Fibroblast of villous mesenchyme (primary cell): ENCODE results near the gene PACS2. TPM values are rescaled to one million over a fixed set of nuclear protein-coding genes. Genes with fewer than 3 reads are reported as not detected.

Experiments
- DNase-seq: peaks from one replicate; pipeline ENCODE4 v3.0.0-alpha.2; 2010; ENCODE audit warnings: low read depth
- H3K4me3 ChIP-seq: 2 replicates; pipeline ENCODE4 v1.5.1; 2011; ENCODE audit warnings: low read depth, mild to moderate bottlenecking, low read length
- CTCF ChIP-seq: IDR thresholded peaks from 2 replicates; pipeline ENCODE4 v1.5.1; 2012; ENCODE audit warnings: low read depth, mild to moderate bottlenecking, low read length; ENCODE audit not compliant: insufficient read depth
- total RNA-seq: library from RNA; depleted of rRNA; stranded (reverse); fragments of >200 nt; gene quantifications from 2 replicates; pipeline ENCODE4 v1.2.3, GENCODE V29; 2012

PACS2 gene
- total RNA-seq, 1 donor: 35.0 TPM

- no peak for DNase-seq
These were observed 125.4 kb downstream of the PACS2 start for GRCh38 chr14:105439710-105440553.

GRCh38 chr14:105440554-105440900 is 126.0 kb downstream of the PACS2 start:
- no peak for DNase-seq
- no peak overlapping the region for H3K4me3 ChIP-seq
- no peak for TF ChIP-seq CTCF

More at GRCh38 chr14:105439710-105440553, 125.4 kb downstream of the PACS2 start:
- H3K4me3 ChIP-seq: no peak overlapping the region
- no peak for TF ChIP-seq CTCF

- TF ChIP-seq CTCF: no peak
- DNase-seq: no peak
- H3K4me3 ChIP-seq: no peak overlapping the region
These were observed 126.4 kb downstream of the PACS2 start for GRCh38 chr14:105440992-105441391.

- no peak for DNase-seq
- no peak for TF ChIP-seq CTCF
- no peak overlapping the region for H3K4me3 ChIP-seq
These were observed 127.6 kb downstream of the PACS2 start for GRCh38 chr14:105442125-105442524.

- DNase-seq: no peak
- no peak for TF ChIP-seq CTCF
- no peak overlapping the region for H3K4me3 ChIP-seq
These were observed 128.3 kb downstream of the PACS2 start for GRCh38 chr14:105442834-105443233.

GRCh38 chr14:105444859-105445258 is 130.3 kb downstream of the PACS2 start:
- no peak overlapping the region for H3K4me3 ChIP-seq
- no peak for DNase-seq
- no peak for TF ChIP-seq CTCF

GRCh38 chr14:105445290-105445689 is 130.7 kb downstream of the PACS2 start:
- TF ChIP-seq CTCF: no peak
- no peak overlapping the region for H3K4me3 ChIP-seq
- DNase-seq: no peak
